H4 (cell line): ENCODE data around the gene TMCO4. TPM values are rescaled to one million over a fixed set of nuclear protein-coding genes. Genes with fewer than 3 reads are reported as not detected.
A peak's percentile ranks its signal among the peaks of the same experiment; 100 is the strongest.

ENCODE experiments used
- DNase-seq: peaks from one replicate; pipeline ENCODE4 v3.0.0-alpha.2; 2015; ENCODE audit warnings: low spot score
- total RNA-seq: library from RNA; depleted of rRNA; stranded (reverse); fragments of >200 nt; shearing (Covaris generic); gene quantifications from 2 replicates; pipeline ENCODE4 v1.2.3, GENCODE V29; 2014

Gene TMCO4
- total RNA-seq, 1 experiment from 2014 or later: 10.6 TPM

GRCh38 chr1:19717467-19717866 is 82.2 kb downstream of the TMCO4 start:
- DNase-seq: no peak

- peak; percentile 95 for DNase-seq
These were observed 84.1 kb downstream of the TMCO4 start for GRCh38 chr1:19715334-19716203.

GRCh38 chr1:19712928-19713327 is 86.8 kb downstream of the TMCO4 start:
- DNase-seq: no peak

- no peak for DNase-seq
These were observed 88.7 kb downstream of the TMCO4 start for GRCh38 chr1:19710825-19711611.

- DNase-seq: no peak
These were observed 90.4 kb downstream of the TMCO4 start for GRCh38 chr1:19709260-19709793.

GRCh38 chr1:19708567-19709110 is 91.1 kb downstream of the TMCO4 start:
- no peak for DNase-seq

- DNase-seq: no peak
These were observed 93.6 kb downstream of the TMCO4 start for GRCh38 chr1:19706136-19706535.

GRCh38 chr1:19705464-19705863 is 94.3 kb downstream of the TMCO4 start:
- no peak for DNase-seq

GRCh38 chr1:19704247-19705113 is 95.2 kb downstream of the TMCO4 start:
- DNase-seq: peak; percentile 61

GRCh38 chr1:19703280-19703679 is 96.4 kb downstream of the TMCO4 start:
- no peak for DNase-seq

- DNase-seq: no peak
These were observed 99.5 kb downstream of the TMCO4 start for GRCh38 chr1:19700079-19700777.

- no peak for DNase-seq
These were observed 101.5 kb downstream of the TMCO4 start for GRCh38 chr1:19698181-19698580.

GRCh38 chr1:19696820-19697219 is 102.9 kb downstream of the TMCO4 start:
- DNase-seq: no peak

- no peak for DNase-seq
These were observed 103.9 kb downstream of the TMCO4 start for GRCh38 chr1:19695772-19696171.

GRCh38 chr1:19694298-19694697 is 105.4 kb downstream of the TMCO4 start:
- DNase-seq: no peak

- no peak for DNase-seq
These were observed 109.4 kb downstream of the TMCO4 start for GRCh38 chr1:19690342-19690741.

GRCh38 chr1:19689856-19690255 is 109.9 kb downstream of the TMCO4 start:
- no peak for DNase-seq

- DNase-seq: no peak
These were observed 110.5 kb downstream of the TMCO4 start for GRCh38 chr1:19689085-19689757.

GRCh38 chr1:19688041-19688842 is 111.5 kb downstream of the TMCO4 start:
- DNase-seq: no peak
